Endothelial cell of umbilical vein (primary cell): ENCODE results near the gene RNU5D-1.

Experiments used
- EZH2 ChIP-seq: IDR thresholded peaks from 2 replicates; pipeline ENCODE4 v1.6.1; 2012; ENCODE audit warnings: borderline replicate concordance, low read depth, mild to moderate bottlenecking, moderate library complexity, low read length, inconsistent platforms; ENCODE audit not compliant: severe bottlenecking
- MYC ChIP-seq: IDR thresholded peaks from one replicate; pipeline ENCODE4 v1.6.1; 2011; ENCODE audit warnings: mild to moderate bottlenecking, low read depth, low read length
- POLR2A ChIP-seq: IDR thresholded peaks from 2 replicates; pipeline ENCODE4 v1.6.1; 2012; ENCODE audit warnings: low read depth, mild to moderate bottlenecking, control low read depth, low read length
- TF ChIP-seq, protein P1 (sequence below), 2 donors: IDR thresholded peaks; 1 replicate in 1 of 2; 2 replicates in 1 of 2; pipeline ENCODE4 v1.5.1; 2011; ENCODE audit warnings: low read length in 2 of 2, mild to moderate bottlenecking in 2 of 2, moderate library complexity in 2 of 2, control low read depth in 1 of 2, inconsistent platforms in 1 of 2, low read depth in 1 of 2; ENCODE audit not compliant: insufficient read depth in 1 of 2; ENCODE audit errors: extremely low read depth in 1 of 2

- no peak for TF ChIP-seq MYC
- TF ChIP-seq, protein P1, sequence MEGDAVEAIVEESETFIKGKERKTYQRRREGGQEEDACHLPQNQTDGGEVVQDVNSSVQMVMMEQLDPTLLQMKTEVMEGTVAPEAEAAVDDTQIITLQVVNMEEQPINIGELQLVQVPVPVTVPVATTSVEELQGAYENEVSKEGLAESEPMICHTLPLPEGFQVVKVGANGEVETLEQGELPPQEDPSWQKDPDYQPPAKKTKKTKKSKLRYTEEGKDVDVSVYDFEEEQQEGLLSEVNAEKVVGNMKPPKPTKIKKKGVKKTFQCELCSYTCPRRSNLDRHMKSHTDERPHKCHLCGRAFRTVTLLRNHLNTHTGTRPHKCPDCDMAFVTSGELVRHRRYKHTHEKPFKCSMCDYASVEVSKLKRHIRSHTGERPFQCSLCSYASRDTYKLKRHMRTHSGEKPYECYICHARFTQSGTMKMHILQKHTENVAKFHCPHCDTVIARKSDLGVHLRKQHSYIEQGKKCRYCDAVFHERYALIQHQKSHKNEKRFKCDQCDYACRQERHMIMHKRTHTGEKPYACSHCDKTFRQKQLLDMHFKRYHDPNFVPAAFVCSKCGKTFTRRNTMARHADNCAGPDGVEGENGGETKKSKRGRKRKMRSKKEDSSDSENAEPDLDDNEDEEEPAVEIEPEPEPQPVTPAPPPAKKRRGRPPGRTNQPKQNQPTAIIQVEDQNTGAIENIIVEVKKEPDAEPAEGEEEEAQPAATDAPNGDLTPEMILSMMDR (IDR thresholded peaks at IDR 0.05; ENCODE audit: extremely low read depth in 1 of 2, insufficient read depth in 1 of 2, low read depth in 1 of 2, low read length in 2 of 2), result no peak
- no peak for TF ChIP-seq POLR2A
- TF ChIP-seq EZH2, result no peak
Measured at GRCh38 chr1:44685218-44685617, 45.8 kb downstream of the RNU5D-1 start.
